ENCODE data around the gene MAPK1.
"Not testable (repeated sequence)": the region's sequence is repeated elsewhere in the genome, so short reads cannot be mapped to it uniquely, and the experiment has no call there.

The MAPK1 gene

DNA sequence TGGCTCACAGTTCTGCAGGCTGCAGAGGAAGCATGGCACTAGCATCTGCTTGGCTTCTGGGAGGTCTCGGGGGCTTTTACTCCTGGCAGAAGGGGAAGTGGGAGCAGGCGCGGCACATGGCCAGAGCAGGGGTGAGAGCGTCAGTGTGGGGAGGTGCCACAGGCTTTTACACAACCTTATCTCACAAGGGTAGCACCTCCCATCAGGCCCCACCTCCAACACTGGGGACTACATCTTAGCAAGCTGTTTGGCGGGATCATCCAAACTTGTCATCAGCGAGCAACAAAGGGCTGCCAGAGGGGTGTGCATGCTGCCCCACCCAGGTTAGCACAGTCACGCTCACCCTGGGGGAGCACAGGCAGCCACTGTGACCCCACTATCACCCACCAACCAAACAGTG lies 112.9 kb downstream of the MAPK1 start:
- Histone ChIP-seq H3K36me3 (ENCODE audit: insufficient read depth, insufficient read length, low read length) (peaks cover 9% of the 10 kb centered on the region), H3K4me3 (ENCODE audit: insufficient read length, low read depth) (no peak overlapping the region), H3K27me3 (ENCODE audit: insufficient read depth, insufficient read length) (no peaks in the 10 kb centered on the region), H3K9ac (ENCODE audit: insufficient read length, low read depth) (no peak overlapping the region), H3K4me1 (ENCODE audit: insufficient read depth, insufficient read length) (peaks cover 11% of the 10 kb centered on the region), H3K9me3 (ENCODE audit: insufficient read depth, low read length) (no peaks in the 10 kb centered on the region)
- no peak for TF ChIP-seq SUZ12 (IDR thresholded peaks at IDR 0.05; ENCODE audit: extremely low read depth, insufficient read depth, insufficient read length)
- no peak for TF ChIP-seq YY1 (IDR thresholded peaks at IDR 0.05; ENCODE audit: insufficient read depth, insufficient read length)
- TF ChIP-seq ZNF274 (IDR thresholded peaks at IDR 0.05; ENCODE audit: low read depth, low read length): no peak
- no peak for DNase-seq (ENCODE audit: low read depth, low spot score)

GRCh38 chr22:21753374-21754111 lies 113.9 kb downstream of the MAPK1 start:
- Histone ChIP-seq H3K4me1 (ENCODE audit: insufficient read depth, insufficient read length) (peaks cover 5% of the 10 kb centered on the region), H3K9ac (ENCODE audit: insufficient read length, low read depth) (no peak overlapping the region), H3K4me3 (ENCODE audit: insufficient read length, low read depth) (no peak overlapping the region), H3K36me3 (ENCODE audit: insufficient read depth, insufficient read length, low read length) (peaks cover 5% of the 10 kb centered on the region), H3K9me3 (ENCODE audit: insufficient read depth, low read length) (no peaks in the 10 kb centered on the region), H3K27me3 (ENCODE audit: insufficient read depth, insufficient read length) (no peaks in the 10 kb centered on the region)
- no peak for TF ChIP-seq YY1 (IDR thresholded peaks at IDR 0.05; ENCODE audit: insufficient read depth, insufficient read length)
- TF ChIP-seq ZNF274 (IDR thresholded peaks at IDR 0.05; ENCODE audit: low read depth, low read length): no peak
- TF ChIP-seq SUZ12 (IDR thresholded peaks at IDR 0.05; ENCODE audit: extremely low read depth, insufficient read depth, insufficient read length): no peak
- no peak for DNase-seq (ENCODE audit: low read depth, low spot score)

DNA sequence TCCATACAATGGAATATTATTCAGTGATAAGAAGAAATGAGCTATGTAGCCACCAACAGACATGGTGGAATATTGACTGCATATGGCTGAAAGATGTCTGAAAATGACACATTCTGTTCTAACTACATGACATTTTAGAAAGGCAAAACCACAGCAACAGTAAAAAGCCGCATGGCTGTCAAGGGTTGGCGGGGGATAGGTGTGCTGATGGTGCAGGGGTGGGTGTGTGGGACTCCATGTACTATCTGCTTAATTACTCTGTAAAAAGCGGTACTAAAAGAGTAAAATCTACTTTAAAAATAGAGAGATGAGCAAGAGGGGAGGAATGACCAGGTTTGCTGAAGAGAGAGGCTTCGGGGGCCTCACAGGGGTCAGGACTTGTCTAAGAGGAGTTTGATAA lies 115.2 kb downstream of the MAPK1 start:
- TF ChIP-seq SUZ12 (IDR thresholded peaks at IDR 0.05; ENCODE audit: extremely low read depth, insufficient read depth, insufficient read length): no peak
- no peak for TF ChIP-seq YY1 (IDR thresholded peaks at IDR 0.05; ENCODE audit: insufficient read depth, insufficient read length)
- TF ChIP-seq ZNF274 (IDR thresholded peaks at IDR 0.05; ENCODE audit: low read depth, low read length): no peak
- Histone ChIP-seq H3K9me3 (ENCODE audit: insufficient read depth, low read length) (no peaks in the 10 kb centered on the region), H3K4me3 (ENCODE audit: insufficient read length, low read depth) (no peak overlapping the region), H3K9ac (ENCODE audit: insufficient read length, low read depth) (no peak overlapping the region), H3K27me3 (ENCODE audit: insufficient read depth, insufficient read length) (no peaks in the 10 kb centered on the region), H3K4me1 (ENCODE audit: insufficient read depth, insufficient read length) (peaks cover 5% of the 10 kb centered on the region), H3K36me3 (ENCODE audit: insufficient read depth, insufficient read length, low read length) (no peaks in the 10 kb centered on the region)
- DNase-seq (ENCODE audit: low read depth, low spot score): no peak

DNA sequence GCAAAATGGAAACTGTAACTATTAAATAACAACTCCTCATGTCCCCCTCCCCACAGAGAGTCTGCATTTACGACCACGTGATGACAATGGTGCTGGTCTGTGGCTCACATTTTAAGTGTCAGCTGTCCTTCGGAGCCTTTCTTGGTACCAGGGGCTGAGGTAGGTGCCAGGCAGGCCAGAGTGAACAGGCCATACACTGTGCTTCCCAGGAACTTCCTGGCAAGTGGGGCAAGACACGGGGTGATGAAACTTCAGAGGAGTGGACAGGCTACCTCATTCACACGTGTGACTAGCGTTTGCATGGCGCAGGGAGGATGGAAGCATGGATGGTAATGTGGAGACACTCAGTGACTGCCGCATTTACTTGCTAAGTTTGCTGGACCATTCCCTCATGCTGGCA lies 121.5 kb downstream of the MAPK1 start:
- no peaks in the 10 kb centered on the region for H3K9me3 ChIP-seq (ENCODE audit: insufficient read depth, low read length)
- no peak for TF ChIP-seq SUZ12 (IDR thresholded peaks at IDR 0.05; ENCODE audit: extremely low read depth, insufficient read depth, insufficient read length)

GRCh38 chr22:21744917-21745316 lies 122.5 kb downstream of the MAPK1 start:
- H3K9me3 ChIP-seq (ENCODE audit: insufficient read depth, low read length); H3K27me3 ChIP-seq (ENCODE audit: insufficient read depth, insufficient read length); DNase-seq (ENCODE audit: low read depth, low spot score); H3K4me3 ChIP-seq (ENCODE audit: insufficient read length, low read depth); H3K36me3 ChIP-seq (ENCODE audit: insufficient read depth, insufficient read length, low read length); H3K9ac ChIP-seq (ENCODE audit: insufficient read length, low read depth); H3K4me1 ChIP-seq (ENCODE audit: insufficient read depth, insufficient read length): not testable (repeated sequence)

More for the DNA sequence above, 121.5 kb downstream of the MAPK1 start:
- DNase-seq (ENCODE audit: low read depth, low spot score): no peak
- H3K4me1 ChIP-seq (ENCODE audit: insufficient read depth, insufficient read length): no peaks in the 10 kb centered on the region
- no peak overlapping the region for H3K9ac ChIP-seq (ENCODE audit: insufficient read length, low read depth)
- no peaks in the 10 kb centered on the region for H3K36me3 ChIP-seq (ENCODE audit: insufficient read depth, insufficient read length, low read length)
- no peak overlapping the region for H3K4me3 ChIP-seq (ENCODE audit: insufficient read length, low read depth)
- no peaks in the 10 kb centered on the region for H3K27me3 ChIP-seq (ENCODE audit: insufficient read depth, insufficient read length)

GRCh38 chr22:21741790-21742189 lies 125.7 kb downstream of the MAPK1 start:
- H3K36me3 ChIP-seq (ENCODE audit: insufficient read depth, insufficient read length, low read length): no peaks in the 10 kb centered on the region
- no peak for DNase-seq (ENCODE audit: low read depth, low spot score)
- H3K9ac ChIP-seq (ENCODE audit: insufficient read length, low read depth): no peak overlapping the region
- H3K4me1 ChIP-seq (ENCODE audit: insufficient read depth, insufficient read length): no peaks in the 10 kb centered on the region
- H3K4me3 ChIP-seq (ENCODE audit: insufficient read length, low read depth): no peak overlapping the region
- H3K9me3 ChIP-seq (ENCODE audit: insufficient read depth, low read length): no peaks in the 10 kb centered on the region
- H3K27me3 ChIP-seq (ENCODE audit: insufficient read depth, insufficient read length): peaks cover 15% of the 10 kb centered on the region
- TF ChIP-seq YY1 (IDR thresholded peaks at IDR 0.05; ENCODE audit: insufficient read depth, insufficient read length): no peak
- no peak for TF ChIP-seq SUZ12 (IDR thresholded peaks at IDR 0.05; ENCODE audit: extremely low read depth, insufficient read depth, insufficient read length)
- TF ChIP-seq ZNF274 (IDR thresholded peaks at IDR 0.05; ENCODE audit: low read depth, low read length): no peak

DNA sequence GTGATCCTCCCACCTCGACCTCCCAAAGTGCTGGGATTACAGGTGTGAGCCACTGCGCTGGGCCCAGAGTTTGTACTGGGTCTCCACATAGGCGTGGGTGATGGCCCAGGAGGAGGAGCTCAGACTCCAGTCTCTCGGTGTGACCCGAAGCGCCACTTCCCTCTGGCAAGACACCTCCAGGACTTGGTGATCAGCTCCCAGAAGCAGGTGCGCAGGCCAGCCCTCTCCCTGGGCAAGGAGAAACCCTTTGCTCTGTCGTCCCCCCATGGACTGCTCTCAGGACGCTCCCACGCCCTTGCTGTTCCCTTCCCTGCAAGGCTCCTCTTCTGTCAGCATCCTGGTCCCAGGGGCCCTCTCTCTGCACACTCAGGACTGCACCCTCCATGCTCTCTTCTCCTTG lies 126.4 kb downstream of the MAPK1 start:
- DNase-seq (ENCODE audit: low read depth, low spot score): no peak
- H3K4me1 ChIP-seq (ENCODE audit: insufficient read depth, insufficient read length): no peaks in the 10 kb centered on the region
- peaks cover 23% of the 10 kb centered on the region for H3K27me3 ChIP-seq (ENCODE audit: insufficient read depth, insufficient read length)
- TF ChIP-seq ZNF274 (IDR thresholded peaks at IDR 0.05; ENCODE audit: low read depth, low read length): no peak
- TF ChIP-seq YY1 (IDR thresholded peaks at IDR 0.05; ENCODE audit: insufficient read depth, insufficient read length): no peak
- no peak for TF ChIP-seq SUZ12 (IDR thresholded peaks at IDR 0.05; ENCODE audit: extremely low read depth, insufficient read depth, insufficient read length)
- H3K9me3 ChIP-seq (ENCODE audit: insufficient read depth, low read length): no peaks in the 10 kb centered on the region
- no peak overlapping the region for H3K9ac ChIP-seq (ENCODE audit: insufficient read length, low read depth)
- H3K4me3 ChIP-seq (ENCODE audit: insufficient read length, low read depth): no peak overlapping the region
- H3K36me3 ChIP-seq (ENCODE audit: insufficient read depth, insufficient read length, low read length): no peaks in the 10 kb centered on the region
